Subcutaneous abdominal adipose tissue (tissue), 5 donors: ENCODE results near the gene SLC2A10.
A peak's percentile ranks its signal among the peaks of the same experiment; 100 is the strongest.

Experiments used
- H3K27ac ChIP-seq: one replicate; pipeline ENCODE4 v1.7.0; 2013; ENCODE audit warnings: low read depth, mild to moderate bottlenecking, inconsistent platforms, low read length, moderate library complexity
- H3K27me3 ChIP-seq, 5 donors: one replicate each; pipeline ENCODE4 v1.7.0; 2013; ENCODE audit warnings: low read length in 5 of 5, inconsistent platforms in 1 of 5; ENCODE audit not compliant: control insufficient read depth in 5 of 5, insufficient read depth in 4 of 5
- H3K36me3 ChIP-seq, 5 donors: one replicate each; pipeline ENCODE4 v1.7.0; 2013; ENCODE audit warnings: low read length in 5 of 5; ENCODE audit not compliant: control insufficient read depth in 5 of 5, insufficient read depth in 5 of 5
- H3K4me1 ChIP-seq, 5 donors: one replicate each; pipeline ENCODE4 v1.7.0; 2013; ENCODE audit warnings: low read length in 5 of 5, mild to moderate bottlenecking in 3 of 5, moderate library complexity in 1 of 5; ENCODE audit not compliant: control insufficient read depth in 5 of 5, insufficient read depth in 5 of 5
- H3K4me3 ChIP-seq, 5 donors: one replicate each; pipeline ENCODE4 v1.7.0; 2013; ENCODE audit warnings: low read length in 5 of 5, low read depth in 1 of 5
- H3K9ac ChIP-seq, 5 donors: one replicate each; pipeline ENCODE4 v1.7.0; 2013; ENCODE audit warnings: low read length in 5 of 5, mild to moderate bottlenecking in 4 of 5, moderate library complexity in 3 of 5
- H3K9me3 ChIP-seq, 5 donors: one replicate each; pipeline ENCODE4 v1.7.0; 2013; ENCODE audit warnings: low read length in 5 of 5; ENCODE audit not compliant: control insufficient read depth in 5 of 5
- donor health status: healthy.
- donor health status: healthy.
- donor health status: healthy.
- donor health status: healthy.
- donor health status: healthy.

Gene SLC2A10

DNA sequence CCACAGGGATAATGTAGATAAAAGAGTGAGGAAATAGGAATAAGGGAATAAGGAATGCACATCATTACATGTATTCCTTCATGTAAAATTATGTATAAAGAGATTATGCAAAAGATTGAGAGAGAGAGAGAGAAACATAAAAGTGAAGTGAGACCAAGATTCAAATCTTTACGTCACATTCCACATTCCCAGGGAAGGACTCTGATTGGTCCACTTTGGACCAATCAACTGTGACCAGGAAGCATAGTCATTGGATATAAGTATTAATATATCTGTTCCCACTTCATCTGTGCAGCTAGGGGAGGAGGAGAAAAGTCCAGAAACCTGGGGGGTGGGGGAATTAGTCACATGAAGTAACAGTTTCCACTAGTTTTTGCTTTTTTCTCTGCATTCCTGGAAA, 66.4 kb downstream of the SLC2A10 start:
- no peak overlapping the region for H3K4me3 ChIP-seq
- no peaks in the 10 kb centered on the region for H3K9me3 ChIP-seq
- peaks cover 0 to 15% (median 5%) of the 10 kb centered on the region in 5 donors for H3K27me3 ChIP-seq
- H3K27ac ChIP-seq, result no peak overlapping the region
- no peak overlapping the region for H3K9ac ChIP-seq
- no peaks in the 10 kb centered on the region for H3K4me1 ChIP-seq
- no peaks in the 10 kb centered on the region for H3K36me3 ChIP-seq

DNA sequence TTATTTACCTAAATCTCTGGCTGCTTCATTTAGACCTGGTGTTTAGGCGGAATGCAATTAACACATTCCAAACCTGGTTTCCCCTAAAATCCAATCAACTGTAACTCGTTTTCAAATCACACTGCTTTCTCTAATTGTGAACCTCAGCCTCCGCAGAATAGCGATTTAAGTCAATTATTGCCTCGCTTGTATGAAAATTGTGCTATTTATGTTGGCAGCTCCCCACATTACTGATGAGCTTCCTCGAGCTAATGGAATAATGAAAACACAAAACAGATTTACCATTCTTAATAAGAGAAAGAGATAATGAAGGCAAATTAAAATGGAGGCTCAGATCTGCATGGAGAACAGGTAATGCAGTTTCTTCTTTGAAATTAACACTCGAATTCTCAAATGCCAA, 67.9 kb downstream of the SLC2A10 start:
- H3K27ac ChIP-seq, result no peak overlapping the region
- H3K9me3 ChIP-seq, result no peaks in the 10 kb centered on the region
- H3K4me1 ChIP-seq, result no peaks in the 10 kb centered on the region
- H3K36me3 ChIP-seq, result no peaks in the 10 kb centered on the region
- H3K4me3 ChIP-seq, result no peak overlapping the region
- H3K27me3 ChIP-seq, result peaks cover 0 to 12% (median 0%) of the 10 kb centered on the region in 5 donors
- H3K9ac ChIP-seq, result no peak overlapping the region

DNA sequence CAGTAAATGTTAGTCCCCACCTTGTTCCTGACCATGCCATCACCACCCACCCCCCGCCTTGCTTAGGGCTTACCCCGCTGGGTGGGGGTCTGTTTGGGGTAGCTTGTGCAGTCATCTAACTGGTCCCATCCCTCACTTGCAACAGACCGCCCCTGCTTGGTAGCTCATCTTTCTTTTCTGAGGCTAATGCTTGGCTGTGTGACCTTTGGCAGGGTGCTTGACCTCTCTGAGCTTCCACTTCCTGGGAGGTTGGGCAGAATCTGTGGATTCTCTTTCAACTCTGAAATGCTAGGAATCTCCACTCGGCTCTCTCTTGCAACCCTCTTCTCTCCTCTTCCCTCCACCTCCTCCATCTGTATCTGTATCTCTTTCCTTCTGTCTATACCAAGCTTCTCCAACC, 70.4 kb downstream of the SLC2A10 start:
- peaks cover 0 to 3% (median 0%) of the 10 kb centered on the region in 5 donors for H3K4me1 ChIP-seq
- H3K4me3 ChIP-seq, result no peak overlapping the region
- no peaks in the 10 kb centered on the region for H3K9me3 ChIP-seq
- H3K27ac ChIP-seq, result no peak overlapping the region
- H3K9ac ChIP-seq, result no peak overlapping the region
- no peaks in the 10 kb centered on the region for H3K36me3 ChIP-seq
- H3K27me3 ChIP-seq, result peaks cover 0 to 7% (median 0%) of the 10 kb centered on the region in 5 donors

DNA sequence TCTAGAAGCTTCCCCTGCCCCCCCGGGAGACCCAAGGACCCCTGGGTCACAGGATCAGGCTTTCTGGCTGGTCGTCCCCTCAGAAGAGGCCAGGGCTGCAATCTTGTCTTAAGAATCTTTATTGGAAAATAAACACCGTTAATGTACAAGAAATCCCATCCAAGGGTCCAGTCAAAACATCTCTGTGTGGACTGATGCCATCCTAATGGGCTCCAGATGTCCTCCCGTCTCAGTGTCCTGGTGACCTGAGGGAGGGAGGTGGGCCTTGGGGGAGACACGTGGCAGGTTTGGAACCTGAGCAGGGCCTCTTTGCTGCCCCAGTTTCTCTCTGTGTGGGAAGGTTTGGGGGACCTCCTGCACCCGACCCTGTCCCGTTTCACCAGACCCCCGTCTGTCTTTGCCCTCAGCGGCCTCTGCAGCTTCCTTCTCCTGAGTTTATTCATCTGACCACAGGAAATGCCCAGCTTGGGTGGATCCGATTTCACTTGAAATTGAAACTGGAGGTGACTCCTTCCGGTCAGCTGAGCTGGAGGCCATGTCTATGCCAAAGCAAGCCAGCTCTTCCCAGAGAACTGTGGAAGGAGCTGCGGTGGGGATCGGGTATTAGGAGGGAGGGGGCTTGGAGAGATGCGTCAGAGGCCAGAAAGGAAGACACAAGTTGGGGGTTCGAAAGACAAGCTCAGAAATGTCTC, 75.1 kb downstream of the SLC2A10 start:
- no peaks in the 10 kb centered on the region for H3K36me3 ChIP-seq
- H3K9ac ChIP-seq, result no peak overlapping the region
- H3K4me3 ChIP-seq, result peak overlapping the region in 1 of 5 donors; percentile 41
- no peaks in the 10 kb centered on the region for H3K9me3 ChIP-seq
- H3K4me1 ChIP-seq, result peaks cover 0 to 3% (median 0%) of the 10 kb centered on the region in 5 donors
- H3K27me3 ChIP-seq, result peaks cover 2 to 11% (median 4%) of the 10 kb centered on the region in 5 donors
- no peak overlapping the region for H3K27ac ChIP-seq
